Fibroblast of pulmonary artery (primary cell): ENCODE measurements around the gene MBP.

Experiments used
- DNase-seq: peaks from one replicate; pipeline ENCODE4 v3.0.0-alpha.2; 2010; ENCODE audit warnings: low read depth
- H3K4me3 ChIP-seq: replicated peaks from 2 replicates; pipeline ENCODE4 v1.5.1; 2011; ENCODE audit warnings: low read depth, mild to moderate bottlenecking, control low read depth, low read length, moderate library complexity
- TF ChIP-seq, protein P1 (sequence below): IDR thresholded peaks from 2 replicates; pipeline ENCODE4 v1.5.1; 2011; ENCODE audit warnings: mild to moderate bottlenecking, control low read depth, low read length, inconsistent platforms; ENCODE audit errors: missing control alignments

MBP gene

DNA sequence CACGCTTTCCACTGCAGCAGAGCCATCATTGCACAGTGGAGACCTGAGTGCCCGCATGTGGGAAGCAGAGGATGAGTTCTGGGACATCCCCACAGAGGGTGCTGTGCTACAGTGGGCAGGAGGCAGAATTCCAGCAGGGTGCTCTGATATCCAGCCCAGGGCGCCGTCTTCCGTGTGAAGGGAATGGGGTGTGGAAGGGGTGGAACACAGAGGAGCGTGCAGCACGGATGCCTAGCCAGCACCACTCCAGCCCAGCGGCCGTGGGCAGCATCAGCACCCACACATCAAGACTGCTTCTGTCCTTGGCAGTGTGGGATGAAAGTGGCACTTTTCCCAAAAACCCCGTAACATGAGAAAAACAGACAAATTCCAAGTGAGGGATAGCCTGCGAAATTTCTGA lies 175.9 kb downstream of the MBP start:
- TF ChIP-seq, protein P1, sequence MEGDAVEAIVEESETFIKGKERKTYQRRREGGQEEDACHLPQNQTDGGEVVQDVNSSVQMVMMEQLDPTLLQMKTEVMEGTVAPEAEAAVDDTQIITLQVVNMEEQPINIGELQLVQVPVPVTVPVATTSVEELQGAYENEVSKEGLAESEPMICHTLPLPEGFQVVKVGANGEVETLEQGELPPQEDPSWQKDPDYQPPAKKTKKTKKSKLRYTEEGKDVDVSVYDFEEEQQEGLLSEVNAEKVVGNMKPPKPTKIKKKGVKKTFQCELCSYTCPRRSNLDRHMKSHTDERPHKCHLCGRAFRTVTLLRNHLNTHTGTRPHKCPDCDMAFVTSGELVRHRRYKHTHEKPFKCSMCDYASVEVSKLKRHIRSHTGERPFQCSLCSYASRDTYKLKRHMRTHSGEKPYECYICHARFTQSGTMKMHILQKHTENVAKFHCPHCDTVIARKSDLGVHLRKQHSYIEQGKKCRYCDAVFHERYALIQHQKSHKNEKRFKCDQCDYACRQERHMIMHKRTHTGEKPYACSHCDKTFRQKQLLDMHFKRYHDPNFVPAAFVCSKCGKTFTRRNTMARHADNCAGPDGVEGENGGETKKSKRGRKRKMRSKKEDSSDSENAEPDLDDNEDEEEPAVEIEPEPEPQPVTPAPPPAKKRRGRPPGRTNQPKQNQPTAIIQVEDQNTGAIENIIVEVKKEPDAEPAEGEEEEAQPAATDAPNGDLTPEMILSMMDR = no peak
- no peak overlapping the region for H3K4me3 ChIP-seq
- DNase-seq = no peak

DNA sequence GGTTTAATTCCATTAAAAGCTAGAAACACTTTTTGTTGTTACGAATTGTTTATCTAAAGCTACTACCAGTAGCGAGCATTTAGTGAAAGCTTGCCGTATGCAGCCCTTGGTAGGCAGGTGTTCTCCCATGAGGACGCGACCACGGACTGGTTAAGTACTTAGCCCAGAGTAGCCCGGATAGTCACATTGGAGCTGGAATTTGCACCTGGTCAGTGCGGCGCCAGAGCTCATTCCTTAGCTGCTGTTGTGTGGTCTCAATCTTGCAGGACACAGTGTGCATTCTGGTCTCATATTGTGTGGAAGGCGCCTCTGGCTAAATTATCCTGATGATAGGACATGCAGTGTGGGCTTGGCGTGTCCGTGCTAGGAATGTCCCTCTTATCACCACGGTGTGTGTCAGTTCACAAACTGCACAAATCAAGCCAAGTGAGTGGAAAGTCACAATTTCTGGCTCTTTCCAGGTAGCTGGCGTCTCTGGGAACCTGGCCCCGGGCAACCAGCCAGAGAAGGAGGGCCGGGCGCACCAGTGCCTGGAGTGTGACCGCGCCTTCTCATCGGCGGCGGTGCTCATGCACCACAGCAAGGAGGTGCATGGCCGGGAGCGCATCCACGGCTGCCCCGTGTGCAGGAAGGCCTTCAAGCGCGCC lies 176.9 kb downstream of the MBP start:
- DNase-seq = no peak
- H3K4me3 ChIP-seq = no peak overlapping the region
- TF ChIP-seq, protein P1 = no peak

DNA sequence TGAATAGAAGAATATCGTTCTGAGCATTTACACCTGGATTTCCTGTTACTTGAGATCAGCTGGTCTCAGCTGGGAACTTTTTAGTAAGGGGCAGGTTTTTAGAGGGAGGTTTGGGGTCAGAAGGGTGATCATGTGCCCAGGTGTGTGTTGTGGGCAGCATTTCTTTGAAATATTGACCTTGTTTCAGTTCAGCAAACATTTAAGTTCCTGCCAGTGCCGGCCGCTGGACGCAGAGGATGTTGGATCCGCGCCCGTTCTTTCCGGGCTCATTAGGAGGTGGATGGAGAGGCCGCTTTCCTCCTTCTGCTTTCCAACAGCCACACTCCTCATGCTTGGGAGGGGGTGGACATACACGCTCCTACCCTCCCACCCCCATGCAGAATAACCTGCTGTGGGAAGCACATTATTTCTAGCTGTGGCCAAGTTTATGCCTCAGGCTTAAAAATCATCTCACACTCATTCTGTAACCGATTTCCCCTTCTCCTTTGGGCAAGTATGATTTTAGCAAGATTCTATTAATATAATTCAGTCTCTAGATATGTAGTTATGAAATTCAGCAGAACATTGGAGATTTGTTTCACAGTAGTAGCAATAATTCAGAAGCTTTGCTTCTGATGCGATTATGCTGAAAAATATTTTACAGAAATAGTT lies 178.9 kb downstream of the MBP start:
- H3K4me3 ChIP-seq = no peak overlapping the region
- TF ChIP-seq, protein P1 = no peak
- DNase-seq = peak; percentile 40

DNA sequence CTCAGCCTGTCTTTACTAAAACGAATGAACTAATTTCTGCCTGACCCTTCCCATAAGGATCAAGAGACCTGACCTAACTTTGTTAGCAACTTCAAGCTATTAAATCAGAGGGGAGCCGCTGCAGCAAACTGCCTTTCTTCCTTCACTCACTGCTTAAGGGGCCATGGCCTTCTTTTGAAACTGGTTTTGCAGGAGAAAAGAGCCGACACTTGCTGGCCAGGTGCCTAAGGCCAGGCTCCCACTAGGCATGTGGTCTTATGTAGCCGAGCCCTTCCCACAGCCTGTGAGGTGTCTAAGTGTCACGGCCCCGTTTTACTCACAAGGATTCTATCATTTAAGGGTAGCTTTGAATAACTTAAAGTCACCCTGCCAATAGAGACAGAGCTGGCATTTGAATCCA lies 179.4 kb downstream of the MBP start:
- DNase-seq = no peak
- TF ChIP-seq, protein P1 = no peak

DNA sequence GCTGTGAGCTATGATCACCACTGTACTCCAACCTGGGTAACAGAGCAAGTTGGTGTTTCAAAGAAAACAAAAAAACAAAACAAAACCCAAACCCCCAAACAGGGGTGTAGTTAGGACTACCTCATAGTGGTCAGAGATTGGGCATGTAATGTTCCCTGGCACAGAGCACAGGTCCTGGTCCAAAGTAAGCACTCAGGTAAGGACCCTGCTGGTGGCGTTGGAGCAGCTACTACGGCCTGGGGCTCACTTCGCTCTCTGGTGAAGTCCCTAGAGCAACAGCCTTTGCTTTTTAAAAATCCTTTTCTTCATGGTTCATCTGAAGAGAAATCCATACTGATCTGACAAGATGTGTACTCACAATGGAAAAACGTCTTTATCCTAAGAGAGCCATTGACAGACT lies 179.8 kb downstream of the MBP start:
- TF ChIP-seq, protein P1 = no peak
- DNase-seq = no peak
- no peak overlapping the region for H3K4me3 ChIP-seq

More for the DNA sequence above, 179.4 kb downstream of the MBP start:
- no peak overlapping the region for H3K4me3 ChIP-seq

DNA sequence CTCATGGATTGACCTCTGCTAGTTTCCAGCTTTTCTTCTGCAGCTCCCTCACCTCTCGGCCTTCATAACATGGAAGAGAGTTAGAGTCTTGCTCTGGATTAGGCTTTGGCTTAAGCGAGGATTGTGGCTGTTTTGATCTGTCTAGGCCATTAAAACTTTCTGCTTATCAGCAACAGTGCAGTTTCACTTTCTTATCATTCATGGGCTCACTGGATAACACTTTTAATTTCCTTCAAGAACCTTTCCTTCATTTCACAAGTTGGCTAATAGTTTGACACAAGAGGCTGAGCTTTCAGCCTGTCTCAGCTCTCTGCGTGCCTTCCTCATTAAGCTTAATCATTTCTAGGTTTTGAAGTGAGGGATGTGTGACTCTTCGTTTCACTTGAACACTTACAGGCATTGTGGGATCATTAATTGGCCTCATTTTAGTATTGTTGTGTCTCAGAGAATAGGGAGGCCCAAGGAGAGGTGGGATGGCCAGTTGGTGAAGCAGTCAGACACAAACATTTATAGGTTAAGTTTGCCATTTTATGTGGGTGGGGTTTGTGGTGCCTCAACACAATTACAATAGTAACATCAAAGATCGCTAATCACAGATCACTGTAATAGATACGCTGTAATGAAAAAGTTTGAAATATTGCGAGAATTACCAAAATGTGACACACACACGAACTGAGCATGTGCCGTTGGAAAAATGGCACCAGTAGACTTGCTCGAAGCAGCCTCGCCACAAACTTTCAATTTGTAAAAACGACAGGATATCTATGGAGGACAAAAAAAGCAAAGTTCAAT lies 180.9 kb downstream of the MBP start:
- H3K4me3 ChIP-seq = no peak overlapping the region
- DNase-seq = no peak
- TF ChIP-seq, protein P1 = no peak
